Measurements from ENCODE around the gene LGI4.

LGI4 gene

DNA sequence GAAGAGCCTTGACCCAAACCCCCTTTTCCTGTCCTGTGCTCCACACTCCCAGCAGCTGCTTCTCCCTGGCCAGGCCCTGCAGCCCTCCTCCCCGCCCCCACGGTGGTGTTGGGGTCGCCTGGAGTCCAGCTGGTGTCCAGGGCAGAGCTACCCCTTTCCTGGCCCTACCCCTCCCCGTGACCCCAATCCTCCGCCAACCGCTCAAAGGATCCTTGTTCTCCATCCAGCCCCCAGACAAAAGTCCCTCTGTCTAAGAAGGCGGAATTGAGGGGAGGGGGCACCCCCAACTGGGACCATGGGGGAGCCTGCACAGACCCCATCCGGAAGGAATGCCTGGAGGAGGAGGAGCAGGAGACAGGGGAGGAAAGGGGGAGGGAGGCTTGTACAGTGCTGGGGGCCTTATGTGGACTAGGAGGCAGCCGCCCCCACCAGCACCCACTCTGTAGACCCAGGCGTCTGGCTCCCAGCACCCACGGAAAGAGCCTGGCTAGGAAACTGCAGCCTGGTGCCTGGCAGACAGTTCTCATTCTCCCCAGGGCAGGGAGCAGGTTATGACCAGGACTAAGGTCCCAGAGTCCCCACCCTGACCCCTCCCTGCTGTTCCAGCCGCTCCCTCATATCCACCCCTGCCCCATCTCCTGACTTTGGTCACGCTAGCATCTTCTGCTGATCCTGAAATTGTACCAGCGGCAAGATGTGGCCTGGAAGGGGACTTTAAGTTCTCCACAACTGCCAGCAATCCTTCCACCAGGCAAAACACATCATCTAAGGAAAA is 19.5 kb downstream of the LGI4 start, which contains the start of gene FXYD3:
FXYD3 (plus strand) TSS at position 647 of the 775 bp plus-strand sequence. CDS start 3,554 bp downstream, outside the sequence.
- no peak within 1 kb of the TSS for H3K9ac ChIP-seq (ENCODE audit: low read depth, low read length, poor library complexity)
- H3K23ac ChIP-seq (ENCODE audit: low read depth, low read length, poor library complexity), result peak within 1 kb of the TSS; percentile 3
- peaks cover 0 to 19% (median 0%) of the 10 kb centered on the region in 3 experiments for H3K27me3 ChIP-seq (ENCODE audit: control insufficient read depth in 3 of 3, insufficient read depth in 3 of 3, low read depth in 1 of 3, low read length in 3 of 3)
- peak within 1 kb of the TSS; percentile 68 for H2AK5ac ChIP-seq (ENCODE audit: low read depth, low read length)
- no peak within 1 kb of the TSS for H3K27ac ChIP-seq (replicated peaks; ENCODE audit: low read length)
- H3K4ac ChIP-seq (ENCODE audit: low read length), result no peak within 1 kb of the TSS
- H3K4me1 ChIP-seq (ENCODE audit: control insufficient read depth in 2 of 2, insufficient read depth in 1 of 2, low read depth in 1 of 2, low read length in 2 of 2), result peaks cover 0 to 11% of the 10 kb centered on the region in 2 donors
- H3K4me2 ChIP-seq (ENCODE audit: insufficient read depth, low read length, poor library complexity, severe bottlenecking), result peak within 1 kb of the TSS; percentile 52
- H3K79me1 ChIP-seq (ENCODE audit: low read depth, low read length), result no peaks in the 10 kb centered on the region
- H2BK15ac ChIP-seq (ENCODE audit: low read length), result peak within 1 kb of the TSS; percentile 77
- no peak within 1 kb of the TSS for H4K8ac ChIP-seq (ENCODE audit: low read depth, low read length)
- H2BK12ac ChIP-seq (ENCODE audit: low read length), result no peak within 1 kb of the TSS
- DNase-seq (ENCODE audit: low spot score), result no peak
- peak within 1 kb of the TSS; percentile 55 for H2BK5ac ChIP-seq (ENCODE audit: low read length)
- no peak within 1 kb of the TSS for H4K91ac ChIP-seq (ENCODE audit: low read depth, low read length, poor library complexity)
- no CpG with 5 or more reads among the region's 14 CpGs for WGBS, 2 donors (ENCODE audit: extremely low coverage in 2 of 2, insufficient read length in 2 of 2, insufficient replicate concordance in 1 of 2)
- peak within 1 kb of the TSS; percentile 88 for H3K18ac ChIP-seq (ENCODE audit: low read length)
- H3K36me3 ChIP-seq (replicated peaks in 1 of 2; ENCODE audit: control insufficient read depth in 2 of 2, insufficient read depth in 2 of 2, low read length in 2 of 2), result no peaks in the 10 kb centered on the region
- peak within 1 kb of the TSS; percentile 24 for H2BK120ac ChIP-seq (ENCODE audit: low read depth, low read length)
- peak within 1 kb of the TSS; percentile 57 for H3K14ac ChIP-seq (ENCODE audit: low read length)
- no peak within 1 kb of the TSS for H3K4me3 ChIP-seq (ENCODE audit: low read length in 2 of 2)
- no peaks in the 10 kb centered on the region for H3K9me3 ChIP-seq (replicated peaks in 1 of 2; ENCODE audit: control insufficient read depth in 2 of 2, insufficient read depth in 1 of 2, low read depth in 1 of 2, low read length in 2 of 2)
- H2AFZ ChIP-seq (ENCODE audit: low read length), result peak within 1 kb of the TSS; percentile 61

- no CpG with 5 or more reads among the region's 23 CpGs for WGBS, 2 donors (ENCODE audit: extremely low coverage in 2 of 2, insufficient read length in 2 of 2, insufficient replicate concordance in 1 of 2)
Observed at GRCh38 chr19:35114353-35115176, 20.3 kb downstream of the LGI4 start.

DNA sequence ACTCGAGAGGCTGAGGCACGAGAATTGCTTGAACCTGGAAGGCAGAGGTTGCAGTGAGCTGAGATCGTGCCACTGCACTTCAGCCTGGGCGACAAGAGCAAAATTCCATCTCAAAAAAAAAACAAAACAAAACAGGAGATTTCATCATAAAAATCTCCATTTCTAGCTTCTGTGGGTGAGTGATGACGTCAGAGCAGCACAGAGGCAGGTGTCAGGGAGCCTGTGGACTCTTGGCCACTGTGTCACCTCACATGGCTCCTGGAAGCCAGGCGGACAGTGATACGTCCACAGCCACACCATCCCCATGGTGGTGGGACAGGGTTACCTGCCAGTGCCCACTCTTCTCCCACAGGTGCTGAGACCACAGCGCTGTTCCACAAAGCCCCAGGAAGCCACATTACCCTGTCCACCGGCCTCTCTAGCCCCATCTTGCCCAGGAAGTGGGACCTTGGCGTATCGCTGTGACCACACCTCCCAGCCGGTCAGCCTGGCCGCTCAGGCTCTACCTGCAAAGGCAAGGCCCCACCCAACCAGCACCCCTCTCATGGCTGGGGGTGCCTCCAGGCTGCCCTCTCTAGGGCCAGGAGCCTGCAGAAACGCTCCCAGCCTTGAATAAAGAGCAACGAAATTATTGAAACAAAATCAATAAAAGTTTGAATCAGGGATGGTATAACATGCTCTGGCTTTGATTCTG is 21.7 kb downstream of the LGI4 start:
- Histone ChIP-seq H2BK5ac (ENCODE audit: low read length) (no peak overlapping the region), H4K91ac (ENCODE audit: low read depth, low read length, poor library complexity) (no peak overlapping the region), H3K4me2 (ENCODE audit: insufficient read depth, low read length, poor library complexity, severe bottlenecking) (no peak overlapping the region), H3K36me3 (replicated peaks in 1 of 2; ENCODE audit: control insufficient read depth in 2 of 2, insufficient read depth in 2 of 2, low read length in 2 of 2) (no peaks in the 10 kb centered on the region), H3K9me3 (replicated peaks in 1 of 2; ENCODE audit: control insufficient read depth in 2 of 2, insufficient read depth in 1 of 2, low read depth in 1 of 2, low read length in 2 of 2) (no peaks in the 10 kb centered on the region), H3K4ac (ENCODE audit: low read length) (no peak overlapping the region), H2BK15ac (ENCODE audit: low read length) (no peak overlapping the region), H2AK5ac (ENCODE audit: low read depth, low read length) (no peak overlapping the region), H2BK12ac (ENCODE audit: low read length) (no peak overlapping the region), H3K9ac (ENCODE audit: low read depth, low read length, poor library complexity) (peak overlapping the region; percentile 54), H3K79me1 (ENCODE audit: low read depth, low read length) (no peaks in the 10 kb centered on the region), H3K4me3 (ENCODE audit: low read length in 2 of 2) (peak overlapping the region in 1 of 2 donors; percentile 62), H3K14ac (ENCODE audit: low read length) (no peak overlapping the region), H2BK120ac (ENCODE audit: low read depth, low read length) (no peak overlapping the region), H3K23ac (ENCODE audit: low read depth, low read length, poor library complexity) (no peak overlapping the region), H2AFZ (ENCODE audit: low read length) (no peak overlapping the region), H3K4me1 (ENCODE audit: control insufficient read depth in 2 of 2, insufficient read depth in 1 of 2, low read depth in 1 of 2, low read length in 2 of 2) (peaks cover 0 to 11% of the 10 kb centered on the region in 2 donors), H3K27me3 (ENCODE audit: control insufficient read depth in 3 of 3, insufficient read depth in 3 of 3, low read depth in 1 of 3, low read length in 3 of 3) (peaks cover 0 to 13% (median 0%) of the 10 kb centered on the region in 3 experiments), H3K27ac (replicated peaks; ENCODE audit: low read length) (no peak overlapping the region), H4K8ac (ENCODE audit: low read depth, low read length) (no peak overlapping the region), H3K18ac (ENCODE audit: low read length) (no peak overlapping the region)
- DNase-seq (ENCODE audit: low spot score), result no peak
- WGBS, 2 donors (ENCODE audit: extremely low coverage in 2 of 2, insufficient read length in 2 of 2, insufficient replicate concordance in 1 of 2), result no CpG with 5 or more reads among the region's 15 CpGs

More at GRCh38 chr19:35114353-35115176, 20.3 kb downstream of the LGI4 start:
- Histone ChIP-seq H4K8ac (ENCODE audit: low read depth, low read length) (no peak overlapping the region), H3K23ac (ENCODE audit: low read depth, low read length, poor library complexity) (peak overlapping the region; percentile 3), H2BK12ac (ENCODE audit: low read length) (no peak overlapping the region), H2BK120ac (ENCODE audit: low read depth, low read length) (no peak overlapping the region), H3K14ac (ENCODE audit: low read length) (no peak overlapping the region), H3K4me2 (ENCODE audit: insufficient read depth, low read length, poor library complexity, severe bottlenecking) (peak overlapping the region; percentile 52), H3K9me3 (replicated peaks in 1 of 2; ENCODE audit: control insufficient read depth in 2 of 2, insufficient read depth in 1 of 2, low read depth in 1 of 2, low read length in 2 of 2) (no peaks in the 10 kb centered on the region), H3K4me1 (ENCODE audit: control insufficient read depth in 2 of 2, insufficient read depth in 1 of 2, low read depth in 1 of 2, low read length in 2 of 2) (peaks cover 0 to 11% of the 10 kb centered on the region in 2 donors), H3K9ac (ENCODE audit: low read depth, low read length, poor library complexity) (no peak overlapping the region), H3K27me3 (ENCODE audit: control insufficient read depth in 3 of 3, insufficient read depth in 3 of 3, low read depth in 1 of 3, low read length in 3 of 3) (peaks cover 0 to 21% (median 0%) of the 10 kb centered on the region in 3 experiments), H3K27ac (replicated peaks; ENCODE audit: low read length) (no peak overlapping the region), H3K36me3 (replicated peaks in 1 of 2; ENCODE audit: control insufficient read depth in 2 of 2, insufficient read depth in 2 of 2, low read length in 2 of 2) (no peaks in the 10 kb centered on the region), H3K18ac (ENCODE audit: low read length) (peak overlapping the region; percentile 88), H4K91ac (ENCODE audit: low read depth, low read length, poor library complexity) (no peak overlapping the region), H2BK15ac (ENCODE audit: low read length) (no peak overlapping the region), H2AK5ac (ENCODE audit: low read depth, low read length) (peak overlapping the region; percentile 58), H3K4me3 (ENCODE audit: low read length in 2 of 2) (no peak overlapping the region), H2BK5ac (ENCODE audit: low read length) (no peak overlapping the region), H3K79me1 (ENCODE audit: low read depth, low read length) (no peaks in the 10 kb centered on the region), H3K4ac (ENCODE audit: low read length) (no peak overlapping the region), H2AFZ (ENCODE audit: low read length) (peak overlapping the region; percentile 61)
- peak; percentile 91 for DNase-seq (ENCODE audit: low spot score)
